GM18502 (cell line): ENCODE measurements around the gene ZNF724.
"Not testable (repeated sequence)": the region's sequence is repeated elsewhere in the genome, so short reads cannot be mapped to it uniquely, and the experiment has no call there.

Experiments used
- ATAC-seq: cut with Tn5 transposase; IDR thresholded peaks from one replicate; pipeline ENCODE4 v1.9.1; 2021; ENCODE audit warnings: mild to moderate bottlenecking; ENCODE audit not compliant: unreplicated experiment, poor library complexity

The ZNF724 gene

GRCh38 chr19:23254141-23254910 lies 4.1 kb upstream of the ZNF724 start:
- ATAC-seq: no peak

- ATAC-seq: not testable (repeated sequence)
These were observed 3.1 kb upstream of the ZNF724 start for GRCh38 chr19:23253256-23253655.

- no peak for ATAC-seq
These were observed 8.8 kb downstream of the ZNF724 start for GRCh38 chr19:23241419-23241818.

- no peak for ATAC-seq
These were observed 27.1 kb downstream of the ZNF724 start for GRCh38 chr19:23222998-23223652.

- no peak for ATAC-seq
These were observed 46.3 kb downstream of the ZNF724 start for GRCh38 chr19:23203841-23204344.

- ATAC-seq: no peak
These were observed 59.9 kb downstream of the ZNF724 start for GRCh38 chr19:23190341-23190740.

GRCh38 chr19:23183251-23183650 lies 66.9 kb downstream of the ZNF724 start:
- no peak for ATAC-seq
